GM18502 (cell line): ENCODE data around the gene DUSP5.

Experiments
- ATAC-seq: cut with Tn5 transposase; IDR thresholded peaks from one replicate; pipeline ENCODE4 v1.9.1; 2021; ENCODE audit warnings: mild to moderate bottlenecking; ENCODE audit not compliant: unreplicated experiment, poor library complexity

DUSP5 gene

GRCh38 chr10:110535958-110536891 lies 38.5 kb downstream of the DUSP5 start:
- peak; percentile 88 for ATAC-seq

- no peak for ATAC-seq
Observed at GRCh38 chr10:110539091-110539490, 41.4 kb downstream of the DUSP5 start.

DNA sequence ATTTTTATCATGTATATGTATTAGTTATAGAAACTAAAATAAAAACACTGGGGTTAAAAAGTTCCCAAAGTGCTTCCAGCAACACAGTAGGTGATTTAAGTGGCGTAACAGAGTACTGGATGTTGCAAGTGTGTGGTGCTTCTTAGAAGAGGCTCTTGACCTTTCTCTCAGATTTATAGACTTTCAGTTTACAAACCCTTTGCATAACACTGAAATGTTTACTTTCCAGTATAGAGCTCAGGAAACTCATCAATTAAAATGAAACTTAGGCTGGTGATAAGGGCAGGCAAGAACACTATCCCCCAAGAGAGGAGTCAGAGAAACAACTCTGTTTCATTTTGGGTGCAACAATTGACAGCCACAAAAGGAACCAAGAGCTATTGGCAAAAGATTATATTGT lies 42.3 kb downstream of the DUSP5 start:
- ATAC-seq, result no peak

GRCh38 chr10:110544958-110545537 lies 47.3 kb downstream of the DUSP5 start:
- ATAC-seq, result no peak

DNA sequence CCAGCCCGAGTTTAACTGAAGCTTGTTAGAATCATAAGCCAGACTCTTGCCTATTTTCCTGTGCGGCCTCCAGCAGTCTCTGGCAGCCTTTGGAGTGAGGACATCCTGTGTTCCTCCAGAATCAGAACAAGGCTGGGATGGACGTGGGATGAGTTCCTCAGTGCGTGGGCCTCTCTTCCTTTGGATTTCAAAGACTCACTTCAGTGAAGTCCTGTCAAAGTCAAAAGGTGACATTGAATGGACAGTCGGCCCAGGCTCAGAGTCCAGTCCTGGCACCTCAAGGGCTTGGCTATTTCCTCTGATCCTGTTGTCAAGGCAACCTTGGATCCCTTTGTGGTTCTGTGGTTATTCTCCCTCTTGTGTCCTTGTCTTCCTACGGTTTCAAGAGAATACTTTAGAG lies 48.4 kb downstream of the DUSP5 start:
- no peak for ATAC-seq

GRCh38 chr10:110546499-110547110 lies 48.9 kb downstream of the DUSP5 start:
- ATAC-seq, result no peak

- ATAC-seq, result peak; percentile 50
Observed at GRCh38 chr10:110547139-110547761, 49.5 kb downstream of the DUSP5 start.

GRCh38 chr10:110548002-110548401 lies 50.3 kb downstream of the DUSP5 start:
- ATAC-seq, result no peak

DNA sequence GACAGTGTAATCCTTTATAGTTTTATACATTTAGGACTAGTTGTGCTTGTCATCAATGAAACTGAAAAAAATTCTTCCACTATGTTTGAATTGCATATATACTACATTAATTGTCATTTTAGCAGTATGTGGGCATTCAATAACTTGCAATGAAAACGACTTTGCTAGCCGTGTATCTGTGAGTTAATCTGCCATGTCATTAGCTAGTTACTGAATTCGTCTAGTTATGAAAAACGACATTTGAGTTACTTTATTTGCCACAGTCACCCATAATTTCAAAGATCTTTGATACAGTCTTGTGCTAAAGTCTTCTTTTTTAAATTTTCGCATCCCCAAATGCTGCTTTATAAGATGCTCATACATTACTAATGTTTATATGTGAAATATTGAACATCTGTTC lies 51.5 kb downstream of the DUSP5 start:
- ATAC-seq, result no peak

DNA sequence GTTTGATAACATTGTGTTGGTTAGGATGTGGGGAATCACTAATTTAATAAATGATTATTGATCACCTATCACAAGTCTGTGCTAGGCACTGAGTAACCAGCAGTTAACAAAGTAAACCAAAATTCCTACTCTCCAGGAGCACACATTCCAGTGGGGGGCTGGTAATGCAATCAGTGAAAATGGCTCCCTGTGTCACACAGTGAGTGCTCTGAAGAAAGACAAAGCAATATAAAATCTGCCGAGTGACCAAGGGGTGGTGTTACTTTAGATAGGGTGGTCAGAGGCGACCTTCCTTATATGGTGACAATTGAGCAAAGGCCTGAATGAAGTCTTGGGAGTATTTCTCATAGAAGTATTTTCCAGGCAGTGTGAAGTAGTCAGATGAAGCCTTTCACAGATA lies 56.2 kb downstream of the DUSP5 start:
- ATAC-seq, result no peak

GRCh38 chr10:110556296-110556695 lies 58.6 kb downstream of the DUSP5 start:
- ATAC-seq, result no peak

GRCh38 chr10:110556969-110557601 lies 59.4 kb downstream of the DUSP5 start:
- peak; percentile 83 for ATAC-seq

- ATAC-seq, result no peak
Observed at GRCh38 chr10:110558041-110558440, 60.3 kb downstream of the DUSP5 start.

GRCh38 chr10:110560012-110560411 lies 62.3 kb downstream of the DUSP5 start:
- ATAC-seq, result no peak
